Breast epithelium (tissue), 3 donors: Measurements from ENCODE around the gene ERICH2.

Source experiments
- POLR2A ChIP-seq: fragments of 450-650 bp; IDR thresholded peaks from one replicate; pipeline ENCODE4 v1.6.1; 2016; ENCODE audit warnings: antibody characterized with exemption, mild to moderate bottlenecking, moderate library complexity
- TF ChIP-seq, protein P1 (sequence below), 3 donors: fragments of 450-650 bp; IDR thresholded peaks; one replicate each; pipeline ENCODE4 v1.5.1; 2016 to 2017; ENCODE audit warnings: antibody characterized with exemption in 3 of 3, mild to moderate bottlenecking in 3 of 3, moderate library complexity in 3 of 3

DNA sequence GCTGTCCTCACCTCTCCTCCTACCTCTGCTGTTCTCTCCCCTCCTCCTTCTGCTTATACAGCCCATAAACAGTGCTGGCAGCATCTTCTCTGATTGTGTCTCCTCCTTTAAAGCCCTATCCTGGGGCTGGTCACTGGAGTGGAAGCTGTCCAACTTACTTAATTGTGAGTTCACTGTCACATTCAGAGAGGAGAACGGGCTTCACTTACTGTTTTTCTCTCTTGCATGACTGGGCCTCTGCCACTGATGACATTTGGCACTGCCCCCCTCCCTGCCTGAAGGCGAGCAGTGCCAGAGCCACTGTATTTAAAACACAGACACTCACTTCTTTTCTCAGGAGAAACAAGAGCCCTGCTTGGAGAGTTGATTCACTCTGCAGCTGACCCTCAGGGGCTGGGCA, 58.9 kb downstream of the ERICH2 start:
- TF ChIP-seq, protein P1, sequence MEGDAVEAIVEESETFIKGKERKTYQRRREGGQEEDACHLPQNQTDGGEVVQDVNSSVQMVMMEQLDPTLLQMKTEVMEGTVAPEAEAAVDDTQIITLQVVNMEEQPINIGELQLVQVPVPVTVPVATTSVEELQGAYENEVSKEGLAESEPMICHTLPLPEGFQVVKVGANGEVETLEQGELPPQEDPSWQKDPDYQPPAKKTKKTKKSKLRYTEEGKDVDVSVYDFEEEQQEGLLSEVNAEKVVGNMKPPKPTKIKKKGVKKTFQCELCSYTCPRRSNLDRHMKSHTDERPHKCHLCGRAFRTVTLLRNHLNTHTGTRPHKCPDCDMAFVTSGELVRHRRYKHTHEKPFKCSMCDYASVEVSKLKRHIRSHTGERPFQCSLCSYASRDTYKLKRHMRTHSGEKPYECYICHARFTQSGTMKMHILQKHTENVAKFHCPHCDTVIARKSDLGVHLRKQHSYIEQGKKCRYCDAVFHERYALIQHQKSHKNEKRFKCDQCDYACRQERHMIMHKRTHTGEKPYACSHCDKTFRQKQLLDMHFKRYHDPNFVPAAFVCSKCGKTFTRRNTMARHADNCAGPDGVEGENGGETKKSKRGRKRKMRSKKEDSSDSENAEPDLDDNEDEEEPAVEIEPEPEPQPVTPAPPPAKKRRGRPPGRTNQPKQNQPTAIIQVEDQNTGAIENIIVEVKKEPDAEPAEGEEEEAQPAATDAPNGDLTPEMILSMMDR (IDR thresholded peaks at IDR 0.05), result no peak
- no peak for TF ChIP-seq POLR2A
